Upper lobe of left lung (tissue), 6 donors: ENCODE data around the gene LCMT1. TPM values are rescaled to one million over a fixed set of nuclear protein-coding genes. Genes with fewer than 3 reads are reported as not detected.
A peak's percentile ranks its signal among the peaks of the same experiment; 100 is the strongest.

Experiments used
- ATAC-seq, 2 donors: fragments of 200-7000 bp; cut with Tn5 transposase; one replicate each; pipeline ENCODE4 v1.9.1; 2022; ENCODE audit warnings: mild to moderate bottlenecking in 2 of 2, moderate library complexity in 2 of 2; ENCODE audit not compliant: low FRiP score in 2 of 2
- DNase-seq, 2 donors: peaks; one replicate each; pipeline ENCODE4 v3.0.0-alpha.2; 2019 to 2020
- H3K27ac ChIP-seq, 4 donors: fragments of 200-600 bp; sonication (generic); one replicate each; pipeline ENCODE4 v1.5.1; 2016 to 2019
- H3K27me3 ChIP-seq, 4 donors: fragments of 200-600 bp; sonication (generic); one replicate each; pipeline ENCODE4 v1.5.1; 2017 to 2019
- H3K36me3 ChIP-seq, 4 donors: fragments of 200-600 bp; sonication (generic); one replicate each; pipeline ENCODE4 v1.5.1; 2016 to 2019
- H3K4me1 ChIP-seq, 4 donors: fragments of 200-600 bp; sonication (generic); one replicate each; pipeline ENCODE4 v1.5.1; 2018 to 2019
- H3K4me3 ChIP-seq, 4 donors: fragments of 200-600 bp; sonication (generic); one replicate each; pipeline ENCODE4 v1.5.1; 2017 to 2019; ENCODE audit warnings: mild to moderate bottlenecking in 2 of 4, moderate library complexity in 1 of 4
- H3K9me3 ChIP-seq, 4 donors: fragments of 200-600 bp; sonication (generic); one replicate each; pipeline ENCODE4 v1.5.1; 2018 to 2019
- CTCF ChIP-seq, 6 experiments: fragments of 450-650 bp in 4 of 6; fragments of 200-600 bp in 2 of 6; sonication (generic) in 2 of 6; IDR thresholded peaks; one replicate each; pipeline ENCODE4 v1.5.1; 2016 to 2019; ENCODE audit warnings: antibody characterized with exemption in 6 of 6
- EP300 ChIP-seq, 4 donors: sonication (generic); formaldehyde crosslinking; IDR thresholded peaks; one replicate each; pipeline ENCODE4 v1.5.1; 2017; ENCODE audit warnings: antibody characterized with exemption in 4 of 4, control low read depth in 2 of 4
- POLR2A ChIP-seq, 4 donors: fragments of 450-650 bp; IDR thresholded peaks; one replicate each; pipeline ENCODE4 v1.5.1; 2016 to 2017; ENCODE audit warnings: antibody characterized with exemption in 4 of 4, mild to moderate bottlenecking in 2 of 4
- POLR2AphosphoS5 ChIP-seq, 2 donors: sonication (generic); formaldehyde crosslinking; IDR thresholded peaks; one replicate each; pipeline ENCODE4 v1.5.1; 2017; ENCODE audit warnings: antibody characterized with exemption in 2 of 2
- WGBS, 2 donors: methylation state at CpG; one replicate each; pipeline ENCODE4 v1.1.5; 2017 to 2018; 5-methylcytosine and 5-hydroxymethylcytosine counted together
- total RNA-seq, 6 donors: library from RNA; depleted of rRNA in 4 of 6; stranded (reverse); fragments of >200 nt in 4 of 6; gene quantifications; one replicate each; pipeline versions ENCODE4 v1.1.0 to v1.2.1, GENCODE V29; 2016 to 2021
- donor health status: DM: no; HTN: no; CAD: no; lungs with moderate emphysema.
- donor health status: DM: no; HTN: yes; CAD: no; lungs with severe emphysema.

The LCMT1 gene
- total RNA-seq, 6 donors from 2014 or later: 20.8 to 37.8 (median 31.7) TPM

DNA sequence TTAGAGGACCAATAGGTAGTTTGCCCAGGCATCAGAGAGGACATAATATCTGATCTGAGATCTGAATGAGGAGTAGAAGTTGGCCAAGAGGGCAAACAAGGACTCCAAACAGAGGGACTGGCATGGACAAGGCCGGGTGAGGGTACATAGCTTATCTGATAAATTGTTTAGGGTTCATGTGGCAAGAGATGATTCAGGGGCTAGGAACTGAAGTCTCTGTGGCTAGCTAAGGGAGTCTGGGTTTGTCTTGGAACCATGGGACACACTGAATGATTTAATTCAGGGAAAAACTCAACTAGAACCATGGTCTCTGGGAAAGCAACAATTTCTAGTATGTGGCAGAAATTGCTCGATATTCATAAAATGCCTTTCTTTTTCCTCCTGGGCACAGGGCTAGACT lies 101.1 kb downstream of the LCMT1 start:
- no peak for DNase-seq
- ATAC-seq: no peak
- TF ChIP-seq POLR2A (IDR thresholded peaks at IDR 0.05) (no peak), POLR2AphosphoS5 (IDR thresholded peaks at IDR 0.05) (no peak), CTCF (IDR thresholded peaks at IDR 0.05) (no peak), EP300 (IDR thresholded peaks at IDR 0.05) (no peak)
- H3K27ac ChIP-seq: no peak overlapping the region
- H3K4me1 ChIP-seq: no peaks in the 10 kb centered on the region
- no peak overlapping the region for H3K4me3 ChIP-seq
- 84 to 91% methylated on average over 2 of the region's 2 CpGs for WGBS, 2 donors
- H3K36me3 ChIP-seq: no peaks in the 10 kb centered on the region
- no peaks in the 10 kb centered on the region for H3K9me3 ChIP-seq
- H3K27me3 ChIP-seq: no peaks in the 10 kb centered on the region

- 49 to 56% methylated on average over 6 of the region's 6 CpGs for WGBS, 2 donors
- no peak for TF ChIP-seq CTCF (IDR thresholded peaks at IDR 0.05)
- TF ChIP-seq POLR2AphosphoS5 (IDR thresholded peaks at IDR 0.05): no peak
- H3K36me3 ChIP-seq: no peaks in the 10 kb centered on the region
- no peak for DNase-seq
- no peak overlapping the region for H3K27ac ChIP-seq
- H3K27me3 ChIP-seq: no peaks in the 10 kb centered on the region
- no peak for ATAC-seq
- H3K4me1 ChIP-seq: no peaks in the 10 kb centered on the region
- no peak overlapping the region for H3K4me3 ChIP-seq
- H3K9me3 ChIP-seq: no peaks in the 10 kb centered on the region
These were observed 102.3 kb downstream of the LCMT1 start for GRCh38 chr16:25213709-25214397.

DNA sequence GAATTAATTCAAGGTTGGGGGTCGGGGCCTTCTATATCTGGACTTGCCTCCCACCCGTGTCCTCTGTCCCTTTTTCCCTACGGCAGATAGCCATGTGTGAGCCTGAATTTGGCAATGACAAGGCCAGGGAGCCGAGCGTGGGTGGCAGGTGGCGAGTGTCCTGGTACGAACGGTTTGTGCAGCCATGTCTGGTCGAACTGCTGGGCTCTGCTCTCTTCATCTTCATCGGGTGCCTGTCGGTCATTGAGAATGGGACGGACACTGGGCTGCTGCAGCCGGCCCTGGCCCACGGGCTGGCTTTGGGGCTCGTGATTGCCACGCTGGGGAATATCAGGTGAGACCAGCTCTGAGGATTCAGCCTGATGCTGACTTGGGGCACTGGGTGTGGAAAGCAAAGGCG lies 105.6 kb downstream of the LCMT1 start:
- DNase-seq (peak in 1 of 2 donors; percentile 42), ATAC-seq (no peak)
- Histone ChIP-seq H3K9me3 (no peaks in the 10 kb centered on the region), H3K4me3 (no peak overlapping the region), H3K27ac (no peak overlapping the region), H3K4me1 (no peaks in the 10 kb centered on the region), H3K36me3 (no peaks in the 10 kb centered on the region), H3K27me3 (no peaks in the 10 kb centered on the region)
- WGBS, 2 donors: 82 to 92% methylated on average over 15 of the region's 17 CpGs
- TF ChIP-seq POLR2AphosphoS5 (IDR thresholded peaks at IDR 0.05) (no peak), CTCF (IDR thresholded peaks at IDR 0.05) (no peak), POLR2A (IDR thresholded peaks at IDR 0.05) (no peak), EP300 (IDR thresholded peaks at IDR 0.05) (no peak)

- WGBS, 2 donors: 76 to 86% methylated on average over 4 of the region's 4 CpGs
- TF ChIP-seq POLR2A (IDR thresholded peaks at IDR 0.05): no peak
- no peak for TF ChIP-seq CTCF (IDR thresholded peaks at IDR 0.05)
- TF ChIP-seq POLR2AphosphoS5 (IDR thresholded peaks at IDR 0.05): no peak
- TF ChIP-seq EP300 (IDR thresholded peaks at IDR 0.05): no peak
- Histone ChIP-seq H3K36me3 (no peaks in the 10 kb centered on the region), H3K9me3 (no peaks in the 10 kb centered on the region), H3K27me3 (no peaks in the 10 kb centered on the region), H3K4me1 (no peaks in the 10 kb centered on the region), H3K4me3 (no peak overlapping the region), H3K27ac (no peak overlapping the region)
- ATAC-seq: no peak
- DNase-seq: no peak
These were observed 106.4 kb downstream of the LCMT1 start for GRCh38 chr16:25217921-25218320.

- Histone ChIP-seq H3K36me3 (no peaks in the 10 kb centered on the region), H3K9me3 (no peaks in the 10 kb centered on the region), H3K4me3 (no peak overlapping the region), H3K4me1 (no peaks in the 10 kb centered on the region), H3K27me3 (no peaks in the 10 kb centered on the region), H3K27ac (no peak overlapping the region)
- 81 to 88% methylated on average over 3 of the region's 3 CpGs for WGBS, 2 donors
- no peak for DNase-seq
- ATAC-seq: no peak
- TF ChIP-seq CTCF (IDR thresholded peaks at IDR 0.05) (no peak), EP300 (IDR thresholded peaks at IDR 0.05) (no peak), POLR2AphosphoS5 (IDR thresholded peaks at IDR 0.05) (no peak), POLR2A (IDR thresholded peaks at IDR 0.05) (no peak)
These were observed 107.7 kb downstream of the LCMT1 start for GRCh38 chr16:25219070-25219737.
